ENCODE results near the gene TICAM1. TPM values are rescaled to one million over a fixed set of nuclear protein-coding genes. Genes with fewer than 3 reads are reported as not detected.

The TICAM1 gene
- total and polyA plus RNA-seq, 2 of the 8 experiments (the other 6 are each of a cell fraction or from before 2014, with no cell fraction given) = 0.41 to 0.65 TPM

- TF ChIP-seq ATF3 (IDR thresholded peaks at IDR 0.05; ENCODE audit: insufficient read depth, low read depth, low read length) = no peak
These were observed 7.7 kb upstream of the TICAM1 start (continued) for GRCh38 chr19:4839192-4839591.

All from H1 (cell line).